WTC11 (cell line): Measurements from ENCODE around the gene RAI14. TPM values are rescaled to one million over a fixed set of nuclear protein-coding genes. Genes with fewer than 3 reads are reported as not detected.

Source experiments
- ATAC-seq: fragments of 200-7000 bp; cut with Tn5 transposase; 2 replicates; pipeline ENCODE4 v1.10.0; 2021; ENCODE audit warnings: mild to moderate bottlenecking, moderate library complexity
- CTCF ChIA-PET: fragments of 300-600 bp; sonication (Branson Sonifier 250); formaldehyde crosslinking; loops from one replicate; lab custom pipeline; 2021; ENCODE audit warnings: antibody characterized with exemption; lab: Charles Lee
- POLR2A ChIA-PET: fragments of 350-600 bp; sonication (Branson Sonifier 250); formaldehyde crosslinking; loops from one replicate; lab custom pipeline; 2021; ENCODE audit warnings: antibody characterized with exemption; lab: Charles Lee
- DNase-seq: peaks from one replicate; pipeline ENCODE4 v3.0.0; 2021; ENCODE audit warnings: low spot score
- H3K27ac Mint-ChIP-seq: 2 replicates; pipeline ENCODE4 v1.8.0; 2021; ENCODE audit warnings: mixed read lengths
- H3K27me3 Mint-ChIP-seq: 2 replicates; pipeline ENCODE4 v1.8.0; 2021; ENCODE audit warnings: low read depth, mild to moderate bottlenecking, moderate library complexity, mixed read lengths
- H3K36me3 Mint-ChIP-seq: 2 replicates; pipeline ENCODE4 v1.8.0; 2021; ENCODE audit warnings: mixed read lengths
- H3K4me1 Mint-ChIP-seq: 2 replicates; pipeline ENCODE4 v1.8.0; 2022; ENCODE audit warnings: mixed read lengths
- H3K4me3 Mint-ChIP-seq: 2 replicates; pipeline ENCODE4 v1.8.0; 2021; ENCODE audit warnings: mild to moderate bottlenecking, moderate library complexity, mixed read lengths
- H3K9me3 Mint-ChIP-seq: 2 replicates; pipeline ENCODE4 v1.8.0; 2021; ENCODE audit warnings: mixed read lengths
- AFF4 ChIP-seq: sonication (generic); formaldehyde crosslinking; IDR thresholded peaks from 2 replicates; pipeline ENCODE4 v1.8.1; 2023; ENCODE audit warnings: mild to moderate bottlenecking, missing genetic modification reagents, borderline replicate concordance
- CDX4 ChIP-seq: fragments of 250-450 bp; sonication (Bioruptor Pico); IDR thresholded peaks from 2 replicates; pipeline ENCODE4 v1.9.0; 2021; ENCODE audit warnings: moderate library complexity, mild to moderate bottlenecking, inconsistent platforms, borderline replicate concordance
- CREM ChIP-seq: sonication (generic); formaldehyde crosslinking; IDR thresholded peaks from 2 replicates; pipeline ENCODE4 v1.8.1; 2022; ENCODE audit warnings: mild to moderate bottlenecking, missing genetic modification reagents, moderate library complexity
- FOXJ3 ChIP-seq: sonication (generic); formaldehyde crosslinking; IDR thresholded peaks from 2 replicates; pipeline ENCODE4 v1.9.0; 2021; ENCODE audit warnings: missing genetic modification reagents, mild to moderate bottlenecking, borderline replicate concordance
- GRHL2 ChIP-seq: fragments of 250-450 bp; sonication (Bioruptor Pico); IDR thresholded peaks from 2 replicates; pipeline ENCODE4 v1.8.0; 2022; ENCODE audit warnings: mild to moderate bottlenecking, moderate library complexity; ENCODE audit not compliant: insufficient replicate concordance, severe bottlenecking
- GTF2I ChIP-seq: fragments of 250-450 bp; sonication (Bioruptor Pico); conservative IDR thresholded peaks from 2 replicates; pipeline ENCODE4 v1.4.0; 2021; ENCODE audit warnings: mild to moderate bottlenecking
- HMGA2 ChIP-seq: fragments of 250-450 bp; sonication (Bioruptor Pico); IDR thresholded peaks from 2 replicates; pipeline ENCODE4 v1.4.0; 2021; ENCODE audit warnings: mild to moderate bottlenecking, moderate library complexity
- IRF1 ChIP-seq: sonication (generic); formaldehyde crosslinking; IDR thresholded peaks from 2 replicates; pipeline ENCODE4 v1.8.0; 2023; ENCODE audit warnings: missing genetic modification reagents
- JAZF1 ChIP-seq: fragments of 250-450 bp; sonication (Bioruptor Pico); IDR thresholded peaks from 2 replicates; pipeline ENCODE4 v1.9.0; 2021; ENCODE audit warnings: moderate library complexity, mild to moderate bottlenecking, inconsistent platforms
- NFYB ChIP-seq: sonication (generic); formaldehyde crosslinking; conservative IDR thresholded peaks from 2 replicates; pipeline ENCODE4 v1.8.0; 2022; ENCODE audit warnings: low read depth, missing genetic modification reagents
- NR3C1 ChIP-seq: sonication (generic); formaldehyde crosslinking; conservative IDR thresholded peaks from 2 replicates; pipeline ENCODE4 v1.8.1; 2023; ENCODE audit warnings: low read depth, mild to moderate bottlenecking, missing genetic modification reagents
- PRDM15 ChIP-seq: sonication (generic); formaldehyde crosslinking; IDR thresholded peaks from 2 replicates; pipeline ENCODE4 v1.8.0; 2022; ENCODE audit warnings: missing genetic modification reagents
- SMAD3 ChIP-seq: sonication (generic); formaldehyde crosslinking; IDR thresholded peaks from 2 replicates; pipeline ENCODE4 v1.8.0; 2022; ENCODE audit warnings: missing genetic modification reagents, mild to moderate bottlenecking, borderline replicate concordance
- ZNF138 ChIP-seq: sonication (generic); formaldehyde crosslinking; conservative IDR thresholded peaks from 2 replicates; pipeline ENCODE4 v1.8.1; 2022; ENCODE audit warnings: mild to moderate bottlenecking, moderate library complexity, missing genetic modification reagents
- ZNF317 ChIP-seq: sonication (generic); formaldehyde crosslinking; IDR thresholded peaks from 2 replicates; pipeline ENCODE4 v1.8.1; 2023; ENCODE audit warnings: low read depth, mild to moderate bottlenecking, moderate library complexity, missing genetic modification reagents, borderline replicate concordance
- ZNF425 ChIP-seq: fragments of 250-450 bp; sonication (Bioruptor Pico); conservative IDR thresholded peaks from 2 replicates; pipeline ENCODE4 v1.9.0; 2021; ENCODE audit warnings: mild to moderate bottlenecking
- ZNF671 ChIP-seq: fragments of 250-450 bp; sonication (Bioruptor Pico); IDR thresholded peaks from 2 replicates; pipeline ENCODE4 v1.8.0; 2021; ENCODE audit warnings: mild to moderate bottlenecking
- total RNA-seq: library from RNA; stranded (reverse); gene quantifications from 3 replicates; pipeline ENCODE4 v1.2.3, GENCODE V29; 2021

RAI14 gene
- total RNA-seq, 1 experiment from 2014 or later: 185 TPM

GRCh38 chr5:34738381-34738780, 82.3 kb downstream of the RAI14 start:
- no peaks in the 10 kb centered on the region for H3K27me3 Mint-ChIP-seq
- no peak for ATAC-seq
- no peaks in the 10 kb centered on the region for H3K9me3 Mint-ChIP-seq
- DNase-seq: no peak
- no peak for TF ChIP-seq PRDM15 (CRISPR knock-in tag)
- TF ChIP-seq ZNF138: no peak
- no peak for TF ChIP-seq FOXJ3 (CRISPR knock-in tag)
- TF ChIP-seq CREM: no peak
- no peak for TF ChIP-seq GTF2I (CRISPR knock-in tag)
- ChIA-PET CTCF (no interaction called here), POLR2A (no interaction called here)
- H3K4me3 Mint-ChIP-seq: no peak overlapping the region
- H3K36me3 Mint-ChIP-seq: peaks cover 9% of the 10 kb centered on the region
- H3K27ac Mint-ChIP-seq: peak overlapping the region; percentile 42
- H3K4me1 Mint-ChIP-seq: peaks cover 70% of the 10 kb centered on the region

GRCh38 chr5:34740389-34740806, 84.3 kb downstream of the RAI14 start:
- no peak for DNase-seq
- no peaks in the 10 kb centered on the region for H3K36me3 Mint-ChIP-seq
- H3K27ac Mint-ChIP-seq: 0 out of 2 replicates have a peak overlapping the region, but pooled peaks have one; percentile 57
- POLR2A ChIA-PET: no interaction called here
- no peak overlapping the region for H3K4me3 Mint-ChIP-seq
- H3K4me1 Mint-ChIP-seq: peaks cover 64% of the 10 kb centered on the region
- ATAC-seq: no peak
- no peaks in the 10 kb centered on the region for H3K9me3 Mint-ChIP-seq
- H3K27me3 Mint-ChIP-seq: no peaks in the 10 kb centered on the region
- no peak for TF ChIP-seq ZNF671 (CRISPR knock-in tag)
- no peak for TF ChIP-seq HMGA2
- TF ChIP-seq AFF4 (CRISPR knock-in tag): no peak
- CTCF ChIA-PET: no interaction called here

- POLR2A ChIA-PET: no interaction called here
- TF ChIP-seq NFYB (no peak), ZNF425 (CRISPR knock-in tag) (no peak), ZNF317 (CRISPR knock-in tag) (no peak), PRDM15 (CRISPR knock-in tag) (no peak), JAZF1 (CRISPR knock-in tag) (no peak), SMAD3 (CRISPR knock-in tag) (no peak), CDX4 (no peak), IRF1 (CRISPR knock-in tag) (no peak), GTF2I (CRISPR knock-in tag) (no peak), GRHL2 (CRISPR knock-in tag) (no peak), NR3C1 (no peak)
These were observed 85.9 kb downstream of the RAI14 start for GRCh38 chr5:34742061-34742460.

More at GRCh38 chr5:34742061-34742460, 85.9 kb downstream of the RAI14 start:
- no peaks in the 10 kb centered on the region for H3K27me3 Mint-ChIP-seq
- no peaks in the 10 kb centered on the region for H3K36me3 Mint-ChIP-seq
- no peak overlapping the region for H3K4me3 Mint-ChIP-seq
- H3K27ac Mint-ChIP-seq: no peak overlapping the region
- no peak for ATAC-seq
- peaks cover 59% of the 10 kb centered on the region for H3K4me1 Mint-ChIP-seq
- H3K9me3 Mint-ChIP-seq: no peaks in the 10 kb centered on the region
- DNase-seq: no peak
- CTCF ChIA-PET: no interaction called here
